GM21381 (cell line): ENCODE results near the gene FAM193B.

ENCODE experiments used
- ATAC-seq: cut with Tn5 transposase; IDR thresholded peaks from one replicate; pipeline ENCODE4 v1.9.1; 2021; ENCODE audit warnings: mild to moderate bottlenecking, moderate library complexity; ENCODE audit not compliant: unreplicated experiment

The FAM193B gene

DNA sequence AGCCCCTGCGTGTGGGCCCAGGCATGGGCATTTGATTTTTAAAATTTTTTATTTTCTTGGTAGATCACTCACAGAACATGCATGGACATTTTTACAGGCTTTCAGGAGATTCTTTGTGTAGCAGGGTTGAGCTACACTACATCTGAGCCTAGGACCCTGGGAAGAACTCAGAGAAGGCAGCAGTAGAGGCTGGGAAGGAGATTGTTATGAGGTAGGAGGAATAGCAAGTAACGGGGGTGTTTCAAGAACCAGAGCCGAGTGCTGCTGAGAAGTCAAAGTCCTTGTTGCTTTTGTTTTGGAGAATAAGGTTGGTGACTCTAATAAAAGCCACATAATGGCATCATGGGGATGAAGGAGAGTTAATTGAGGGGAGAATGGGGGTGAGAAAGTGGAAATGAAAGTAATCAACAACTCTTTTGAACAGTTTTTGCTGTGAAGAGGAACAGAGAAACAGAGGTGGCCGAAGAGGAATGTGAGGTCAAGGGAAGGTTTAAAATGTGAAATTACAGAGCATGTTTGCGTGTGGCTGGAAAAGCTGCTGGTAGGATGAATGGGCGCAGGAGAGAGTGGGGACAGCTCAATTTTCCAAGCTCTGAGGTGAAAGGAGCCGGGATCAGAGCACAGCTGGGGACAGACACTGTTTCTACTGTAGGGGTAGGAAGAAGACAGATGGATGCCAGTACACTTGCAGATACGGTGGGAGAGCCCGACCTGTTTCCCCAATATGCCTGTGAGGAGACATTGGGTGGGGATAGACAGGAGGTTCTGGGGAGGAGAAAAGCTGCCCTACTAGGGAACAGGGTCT lies 52.3 kb downstream of the FAM193B start:
- no peak for ATAC-seq

DNA sequence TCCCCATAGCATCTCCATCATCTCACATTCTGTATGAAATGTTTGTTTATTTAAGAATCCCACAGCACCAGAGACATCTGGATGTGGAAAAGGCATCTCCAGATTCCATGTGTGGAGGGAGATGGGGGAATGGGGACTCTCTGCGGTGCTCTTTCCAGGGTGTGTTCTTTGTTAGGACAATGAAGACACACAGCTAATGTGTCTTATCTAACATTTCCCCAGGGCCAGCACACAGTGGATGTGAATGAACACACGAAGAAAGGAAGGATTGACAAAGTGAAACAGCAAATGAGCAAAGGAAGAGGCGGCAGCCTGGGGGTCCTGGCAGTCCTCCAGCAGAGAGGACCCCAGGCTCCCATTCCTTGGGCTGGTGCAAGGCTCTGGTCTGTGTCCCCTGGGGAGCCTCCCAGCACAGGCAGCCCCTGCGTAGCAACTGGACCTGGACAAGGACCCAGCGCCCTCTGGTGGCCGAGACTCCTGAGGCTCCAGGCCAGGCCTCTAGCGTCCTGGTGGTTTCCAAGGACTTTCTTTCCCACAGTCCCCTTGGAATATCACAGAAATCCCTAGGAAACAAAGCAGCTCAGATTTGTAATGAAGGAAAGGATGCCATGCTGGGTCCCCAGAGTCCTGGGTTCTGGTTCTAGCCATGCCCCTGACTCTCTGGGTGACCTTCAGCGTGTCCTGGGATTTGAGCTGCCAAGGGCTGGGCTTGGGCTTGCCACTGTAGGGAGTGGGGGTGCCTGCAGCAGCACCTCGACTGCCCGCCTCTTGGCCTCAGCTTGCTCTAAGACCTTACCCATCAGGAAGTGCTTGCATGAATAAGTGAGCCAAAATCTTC lies 53.5 kb downstream of the FAM193B start:
- ATAC-seq: no peak

DNA sequence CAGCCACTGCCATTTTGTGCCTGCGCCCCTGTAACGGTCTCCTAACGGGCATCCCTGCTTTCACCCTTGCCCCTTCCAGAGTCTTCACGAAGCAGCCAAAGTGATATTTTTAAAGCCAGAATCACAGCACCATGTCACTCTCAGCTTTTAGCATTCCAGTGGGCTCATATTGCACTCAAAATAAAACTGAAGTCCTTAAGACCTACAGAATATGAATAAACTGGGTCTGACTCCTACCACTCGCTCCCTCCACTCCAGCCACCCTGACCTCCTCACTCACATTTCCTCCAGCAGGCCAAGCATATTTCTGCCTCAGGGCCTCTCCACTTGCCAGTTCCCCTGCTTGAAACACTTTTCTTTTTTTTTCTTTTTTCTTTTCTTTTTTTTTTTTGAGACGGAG lies 54.5 kb downstream of the FAM193B start:
- no peak for ATAC-seq

DNA sequence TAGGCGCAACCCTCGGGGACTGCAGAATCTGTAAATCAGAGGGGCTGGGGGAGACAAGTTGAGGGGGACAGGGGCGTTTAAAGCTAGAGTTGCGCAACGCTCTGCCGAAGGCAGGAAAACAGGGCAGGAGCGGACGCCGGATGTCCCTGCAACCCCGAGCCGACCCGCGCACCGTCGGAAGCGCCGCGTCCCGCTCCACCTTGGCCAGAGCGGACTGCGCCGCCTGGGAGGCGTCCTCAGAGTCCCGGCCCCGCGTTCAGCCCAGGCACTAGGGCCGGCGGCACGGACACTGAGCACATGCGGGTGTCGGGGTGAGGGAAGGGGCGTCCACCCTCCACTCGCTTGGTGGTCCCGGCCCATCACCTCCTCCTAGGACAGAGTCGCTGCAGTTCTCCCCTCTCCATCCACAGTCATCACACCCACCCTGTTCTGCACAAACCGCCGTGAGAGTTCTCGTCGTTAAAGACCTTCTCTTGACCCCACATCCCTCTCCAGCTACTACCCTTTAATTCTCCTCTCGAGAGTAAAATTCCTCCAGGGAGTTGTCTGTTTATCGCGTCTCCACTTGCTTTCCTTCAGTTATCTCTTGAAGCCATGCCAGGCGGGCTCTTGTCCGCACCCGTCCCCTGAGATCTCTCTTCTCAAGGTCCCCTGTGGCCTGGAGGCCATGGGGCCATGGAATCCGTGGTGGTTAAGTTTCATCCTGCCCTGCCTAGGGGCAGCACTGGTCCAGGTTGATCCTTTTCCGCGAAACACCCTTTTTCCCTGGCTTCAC lies 56.2 kb downstream of the FAM193B start:
- no peak for ATAC-seq

DNA sequence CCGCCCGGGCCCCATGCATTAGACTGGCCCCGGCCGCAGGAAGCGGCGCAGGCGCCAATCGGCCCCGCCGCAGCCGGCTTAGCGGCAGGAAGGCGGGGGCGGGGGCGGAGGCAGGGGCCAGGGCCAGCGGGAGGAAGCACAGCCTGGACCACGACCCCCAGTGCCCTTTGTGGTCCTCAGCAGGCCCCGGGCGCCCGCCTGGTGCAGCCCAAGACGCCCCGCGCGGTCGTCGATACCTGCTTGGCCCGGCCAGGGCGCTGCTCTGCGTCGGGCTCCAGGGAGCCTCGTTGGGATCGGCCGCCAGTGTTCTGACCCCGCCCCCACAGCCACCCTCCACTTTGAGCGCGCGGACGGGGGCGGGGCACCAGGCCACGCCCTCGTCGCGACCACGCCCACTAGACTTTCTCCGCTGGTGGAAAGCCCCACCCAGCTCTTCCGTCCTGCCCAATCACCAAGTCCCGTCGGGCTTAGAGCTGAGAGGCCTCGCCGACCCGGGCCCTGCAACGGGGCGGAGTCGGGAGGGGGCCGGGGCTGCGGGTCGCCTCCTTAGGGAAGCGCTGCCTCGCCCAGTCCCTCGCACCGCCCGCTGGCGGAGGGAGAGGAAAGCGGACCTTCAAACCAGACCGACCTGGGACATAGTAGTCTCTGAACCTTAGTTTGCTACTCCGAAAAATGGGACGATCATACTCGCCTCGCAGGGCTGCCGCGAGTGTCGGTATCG lies 56.9 kb downstream of the FAM193B start, which contains the start of gene PDLIM7:
Gene PDLIM7, minus strand, starts transcription at position 313 of the 721 bp plus-strand sequence. CDS start 1,092 bp downstream, outside the sequence.
- ATAC-seq: peak; percentile 71

DNA sequence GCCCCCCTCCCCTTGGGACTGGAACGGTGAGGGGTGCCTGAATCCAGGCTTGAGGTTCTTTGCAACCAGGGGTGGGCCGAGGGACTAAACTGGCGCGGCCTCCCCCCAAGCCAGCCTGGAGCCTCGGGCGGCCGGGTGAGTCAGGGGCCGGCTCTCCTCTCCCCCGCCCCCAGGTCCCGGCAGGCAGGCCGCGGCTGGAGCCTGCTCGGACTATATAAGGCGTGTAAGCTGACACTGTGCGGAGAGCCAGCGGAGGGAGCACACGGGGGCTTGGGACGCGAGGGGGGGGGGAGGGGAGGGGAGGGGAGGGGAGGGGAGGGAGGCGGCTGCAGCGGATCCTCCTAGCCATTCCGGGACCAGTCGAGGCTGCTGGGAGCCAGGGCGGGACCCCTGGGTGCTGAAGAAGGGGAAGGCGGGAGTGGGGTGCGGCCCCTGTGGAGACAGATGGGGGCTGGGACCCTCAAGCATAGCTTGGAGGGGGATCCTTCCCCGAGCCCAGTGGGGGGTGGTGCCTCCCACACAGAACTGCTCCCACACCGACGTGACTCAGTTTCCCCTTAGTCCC lies 57.6 kb downstream of the FAM193B start:
- ATAC-seq: no peak

DNA sequence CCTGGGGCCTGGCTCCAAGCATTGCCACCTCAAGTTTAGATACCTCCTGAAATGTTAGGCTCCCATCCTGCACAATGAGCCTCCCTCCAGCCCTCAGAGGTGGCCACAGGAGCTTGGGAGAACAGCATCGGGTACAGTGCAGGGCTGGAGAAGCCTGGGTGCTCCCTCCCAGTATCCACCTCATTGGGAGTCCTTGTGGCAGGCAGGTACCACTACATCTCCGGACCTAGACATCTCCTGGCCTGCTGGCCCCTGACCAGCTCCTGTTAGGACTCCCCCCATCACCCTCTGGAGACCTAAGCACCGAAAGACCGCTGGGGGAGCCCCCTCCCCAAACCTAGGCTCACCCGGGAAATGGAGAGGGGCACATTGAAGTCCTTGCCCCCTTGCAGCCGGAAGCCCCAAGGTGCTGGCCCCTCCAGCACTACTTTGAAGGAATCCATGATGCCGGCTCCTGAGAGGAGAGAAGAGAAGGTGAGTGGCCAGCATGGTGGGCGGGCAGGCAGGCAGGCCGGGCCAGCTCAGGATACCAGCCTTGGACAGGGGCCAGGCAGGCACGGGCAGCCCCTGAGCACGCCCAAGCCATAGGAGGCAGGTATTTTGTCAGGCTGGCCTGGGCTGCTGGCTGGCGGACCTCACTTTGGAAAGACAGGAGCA lies 58.2 kb downstream of the FAM193B start:
- no peak for ATAC-seq

DNA sequence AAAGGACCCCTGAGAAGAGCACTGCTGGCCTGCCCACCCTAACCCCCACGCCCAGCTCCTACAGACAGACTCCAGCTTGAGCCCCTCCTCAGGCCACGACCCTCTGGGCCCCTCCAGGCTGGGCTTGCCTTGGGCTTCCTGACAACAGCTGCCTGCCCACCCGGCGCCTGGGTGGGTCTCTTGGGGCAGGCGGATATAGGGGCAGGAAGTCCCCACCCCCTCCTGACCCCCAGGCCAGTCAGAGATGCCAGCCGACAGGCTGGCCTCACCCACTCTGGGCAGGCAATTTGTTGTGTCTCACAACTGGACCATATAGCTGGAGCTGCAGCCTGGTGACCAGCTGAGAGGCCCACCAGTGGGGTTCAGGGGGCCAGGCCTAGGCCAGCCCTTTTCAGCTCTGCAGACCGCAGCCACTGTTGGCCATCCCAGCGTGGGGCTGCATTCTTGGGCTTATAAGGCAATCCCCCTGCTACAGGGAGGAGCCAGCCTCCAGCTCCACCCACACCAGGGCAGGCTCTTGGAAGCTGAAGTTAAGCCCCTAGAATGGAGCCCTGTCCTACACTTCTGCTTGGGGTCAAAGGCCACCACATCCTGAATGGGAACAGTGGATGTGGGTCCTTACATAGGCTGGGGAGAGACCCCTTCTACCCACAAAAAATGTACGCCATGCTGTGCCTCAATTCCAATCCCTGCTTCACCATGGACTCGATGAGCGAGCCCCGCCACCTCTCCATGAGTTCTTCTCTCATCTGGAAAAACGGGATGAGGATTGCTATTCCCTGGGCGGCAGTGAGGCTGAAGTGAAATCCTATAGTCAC lies 58.9 kb downstream of the FAM193B start:
- ATAC-seq: no peak

DNA sequence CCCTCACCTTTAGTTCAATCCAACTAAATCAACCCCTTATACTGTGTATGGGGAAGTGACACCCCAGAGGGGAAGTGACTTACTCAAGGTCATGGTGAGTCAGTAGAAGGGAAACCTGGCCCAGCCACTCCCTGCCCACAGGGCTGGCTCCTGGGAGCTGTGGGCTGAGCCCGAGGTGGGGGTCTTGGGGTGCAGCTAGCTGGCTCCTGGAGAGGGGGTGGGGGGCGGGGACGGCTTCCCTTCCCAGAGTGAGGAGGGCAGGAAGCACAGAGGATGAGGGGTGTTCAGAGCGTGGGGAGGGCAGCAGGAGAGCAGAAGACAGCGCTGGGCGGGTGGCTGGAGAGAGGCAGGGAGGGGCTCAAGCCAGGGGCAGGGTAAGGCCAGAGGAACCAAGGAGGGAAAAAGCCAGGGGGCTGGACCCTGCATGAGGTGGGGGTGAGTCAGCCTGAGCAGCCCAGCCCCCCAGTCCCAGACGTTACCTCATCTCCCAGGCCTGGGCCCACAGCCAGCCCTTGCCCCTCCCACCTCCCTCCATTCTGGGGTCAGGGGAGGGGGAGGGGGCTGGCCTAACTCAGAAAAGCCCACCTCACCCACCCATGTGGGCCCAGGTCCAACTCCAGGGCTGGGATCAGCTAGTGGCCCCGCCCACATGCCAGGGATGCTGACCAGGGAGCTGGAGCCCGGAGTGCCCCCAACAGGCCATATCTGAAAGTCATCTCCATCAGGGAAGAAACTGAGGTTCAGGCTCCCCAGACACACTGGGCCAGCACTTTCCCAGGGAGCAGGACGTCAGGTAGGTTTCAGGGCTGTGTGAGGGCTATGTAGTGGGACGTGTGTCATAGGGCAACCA lies 59.8 kb downstream of the FAM193B start:
- no peak for ATAC-seq

DNA sequence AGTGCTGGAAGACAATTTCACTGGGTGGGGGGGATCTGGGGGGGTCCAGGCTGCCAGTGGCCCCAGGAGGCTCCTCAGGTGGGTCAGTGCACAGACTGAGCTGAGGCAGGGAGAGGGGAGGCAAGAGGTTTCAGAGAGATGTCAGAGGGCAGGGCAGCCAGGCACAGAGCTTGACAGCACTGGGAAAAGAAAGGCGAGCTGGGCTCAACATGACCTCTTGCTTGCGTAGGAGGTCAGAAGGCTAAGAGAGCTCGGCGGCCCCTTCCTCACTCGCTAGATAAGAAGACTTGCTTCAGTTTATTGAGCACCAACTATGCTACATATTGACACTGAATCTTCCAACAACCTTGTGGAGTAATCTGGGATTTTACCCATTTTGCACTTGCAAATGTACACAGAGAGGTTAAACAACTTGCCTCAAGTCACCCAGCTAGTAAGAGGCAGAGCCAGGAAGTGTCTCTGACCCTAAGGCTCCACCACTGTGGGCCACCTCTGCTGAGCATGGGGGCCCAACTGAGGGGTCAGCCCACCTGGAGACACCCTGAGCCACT lies 60.5 kb downstream of the FAM193B start:
- ATAC-seq: no peak

DNA sequence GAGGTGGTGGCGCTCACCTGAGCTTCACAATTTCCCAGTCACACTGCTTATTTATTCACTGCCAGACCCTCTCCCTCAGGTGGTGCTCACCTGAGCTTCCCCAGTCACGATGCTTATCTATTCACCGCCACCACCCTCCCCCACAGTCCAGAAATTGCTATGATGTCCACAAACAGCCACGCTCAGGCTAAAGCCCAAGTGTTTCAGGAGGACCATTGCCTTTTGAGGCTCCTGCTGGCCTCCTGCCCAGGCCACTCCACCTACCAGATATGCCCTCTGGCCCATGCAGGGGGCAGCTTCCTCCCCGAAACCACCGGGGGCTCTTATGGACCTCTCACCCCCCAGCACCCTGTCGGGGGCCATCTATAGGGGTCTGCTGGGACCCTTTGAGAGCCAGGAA lies 61.5 kb downstream of the FAM193B start:
- no peak for ATAC-seq

DNA sequence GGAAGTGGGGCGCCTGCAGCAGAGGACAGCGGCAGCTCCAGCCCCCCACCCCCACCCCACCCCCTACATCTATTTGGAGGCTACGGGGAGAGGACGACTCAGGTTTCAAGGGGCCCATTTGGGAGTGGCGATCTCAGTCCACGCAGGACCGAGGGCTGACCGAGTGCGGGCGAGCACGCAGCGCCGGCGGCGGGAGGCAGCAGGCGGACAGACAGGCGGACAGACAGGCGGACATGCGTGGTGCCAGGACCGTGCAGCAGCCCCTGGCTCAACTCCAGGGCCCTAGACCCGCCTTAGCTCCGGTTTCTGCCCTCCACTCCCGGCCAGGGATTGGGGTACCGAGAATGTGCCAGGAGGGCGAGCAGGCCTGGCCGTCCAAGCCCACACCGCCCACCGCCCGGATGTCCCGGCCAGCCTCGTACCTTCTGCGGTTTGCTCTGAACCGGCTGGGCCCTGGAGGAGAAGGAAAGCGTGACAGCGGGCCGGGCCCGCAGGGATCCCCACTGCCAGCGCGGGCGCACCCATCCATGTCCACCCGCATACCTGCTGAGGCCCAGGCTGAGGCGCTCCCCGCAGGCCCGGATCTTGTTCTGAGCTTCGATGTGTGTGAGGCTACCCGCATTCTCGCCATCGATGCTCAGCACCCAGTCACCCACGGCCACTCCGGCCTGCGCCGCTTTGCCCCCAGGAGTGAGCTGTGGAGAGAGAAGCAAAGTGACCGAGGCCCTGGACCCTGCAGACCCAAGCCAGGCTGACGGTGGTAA lies 62.2 kb downstream of the FAM193B start:
- ATAC-seq: no peak

DNA sequence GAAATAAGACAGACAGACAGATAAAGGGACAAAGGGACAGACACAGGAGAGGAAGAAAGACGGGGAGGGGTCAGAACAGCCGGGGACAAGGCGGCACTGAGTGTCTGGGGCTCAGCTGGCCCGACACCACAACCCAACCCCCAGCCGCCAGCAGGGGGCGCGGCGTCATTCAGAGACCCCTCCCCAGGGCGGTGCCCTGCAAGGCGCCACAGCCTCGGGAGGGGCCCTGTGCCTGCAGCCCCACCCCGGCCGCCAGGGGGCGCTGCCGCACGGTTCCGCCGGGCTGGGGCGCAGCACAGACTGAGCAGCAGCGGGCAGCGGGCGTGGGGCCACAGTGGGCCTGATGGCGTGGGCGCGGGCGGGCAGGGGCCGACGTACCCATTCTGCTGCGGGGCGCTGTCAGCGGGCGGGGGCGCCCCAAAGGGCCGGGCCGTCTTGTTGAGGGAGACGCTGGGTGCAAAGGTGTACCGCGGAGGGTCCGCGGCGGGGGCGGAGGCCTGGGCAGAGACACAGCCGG lies 62.9 kb downstream of the FAM193B start:
- no peak for ATAC-seq

DNA sequence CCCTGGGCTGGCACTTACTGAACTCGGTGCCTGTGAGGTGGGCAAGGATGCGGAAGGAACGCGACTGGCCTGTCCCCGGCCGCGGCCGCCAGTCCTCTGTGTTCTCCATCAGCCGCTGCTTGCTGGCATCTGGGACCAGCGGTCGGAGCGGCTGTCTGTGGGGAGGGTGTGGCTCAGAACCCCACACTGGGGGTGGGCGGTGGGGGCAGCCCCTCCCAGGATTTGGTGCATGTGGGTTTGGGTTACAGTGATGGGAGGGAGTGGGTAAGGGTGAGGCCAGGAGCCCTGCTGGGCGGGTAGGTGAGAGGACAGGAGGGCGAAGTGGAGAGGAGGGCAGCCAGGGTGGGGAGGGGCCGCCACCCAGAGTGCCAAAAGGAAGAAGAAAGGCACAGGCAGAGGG lies 63.4 kb downstream of the FAM193B start:
- ATAC-seq: no peak

DNA sequence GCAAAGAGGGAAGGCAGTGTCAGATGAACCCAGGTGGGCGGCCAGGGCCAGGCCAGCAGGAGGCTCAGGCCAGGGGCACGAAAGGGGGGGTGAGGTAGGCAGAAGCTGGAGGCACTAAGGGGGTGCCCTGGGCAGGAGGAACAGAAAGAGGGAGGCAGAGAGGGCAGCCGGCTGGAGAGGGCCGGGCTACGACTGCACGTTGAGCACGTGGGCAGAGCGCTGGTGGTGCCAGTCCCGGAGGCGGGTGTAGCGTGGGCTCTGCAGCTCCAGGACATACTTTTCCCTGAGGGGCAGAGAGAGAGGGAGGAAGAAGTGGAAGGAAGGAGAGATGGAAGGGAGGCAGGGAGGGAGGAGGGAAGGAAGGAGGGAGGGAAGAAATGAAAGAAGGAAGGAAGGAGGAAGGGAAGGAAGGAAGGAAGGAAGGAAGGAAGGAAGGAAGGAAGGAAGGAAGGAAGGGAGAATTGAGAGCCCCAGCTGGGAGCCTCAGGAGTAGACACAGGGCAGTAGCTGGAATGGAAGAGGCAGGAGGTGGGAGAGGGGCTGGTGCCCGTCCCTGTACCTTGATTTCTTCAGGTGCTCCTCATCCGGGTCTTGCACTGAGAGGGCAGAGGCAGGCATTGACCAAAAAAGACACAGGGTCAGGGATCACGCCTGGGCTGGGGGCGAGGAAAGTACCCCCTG lies 63.9 kb downstream of the FAM193B start:
- no peak for ATAC-seq

DNA sequence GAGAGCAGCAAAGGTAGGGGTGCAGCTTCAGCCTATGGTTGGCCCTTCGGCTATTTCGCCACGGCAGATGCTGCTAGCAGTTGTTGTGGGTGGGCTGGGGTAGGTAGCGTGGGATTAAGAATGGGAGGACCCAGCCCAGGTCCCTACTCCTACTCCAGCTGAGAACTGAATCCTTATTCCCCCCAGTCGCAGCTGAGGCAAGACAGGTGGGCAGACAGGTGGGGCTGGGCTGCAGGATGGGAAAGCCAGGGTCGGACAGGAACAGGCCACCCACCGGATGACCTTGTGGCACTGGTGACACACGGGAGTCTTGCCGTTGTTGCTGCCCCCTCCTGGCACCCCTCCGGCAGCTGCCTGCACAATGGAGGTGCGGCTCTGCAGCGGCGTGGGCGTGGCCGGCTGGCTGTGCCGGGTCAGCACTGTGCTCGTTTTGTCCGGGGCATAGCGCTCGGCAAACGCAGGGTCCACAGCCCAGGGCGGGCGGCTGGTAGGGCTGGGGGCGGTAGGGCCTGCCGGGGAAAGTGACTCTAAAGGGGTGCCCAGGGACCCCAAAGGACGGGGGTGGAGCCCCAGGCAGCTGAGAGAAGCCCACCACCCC lies 65.1 kb downstream of the FAM193B start:
- ATAC-seq: no peak
